GM12872 (cell line): ENCODE data around the gene PTPRM.

Source experiments
- CTCF ChIP-seq: IDR thresholded peaks from 3 replicates; pipeline ENCODE4 v1.5.1; 2011; ENCODE audit warnings: low read depth, mild to moderate bottlenecking, low read length, moderate library complexity; ENCODE audit not compliant: insufficient read depth

Gene PTPRM

GRCh38 chr18:8215741-8216140, 648.6 kb downstream of the PTPRM start:
- no peak for TF ChIP-seq CTCF

GRCh38 chr18:8217051-8217564, 650.0 kb downstream of the PTPRM start:
- TF ChIP-seq CTCF, result no peak

- no peak for TF ChIP-seq CTCF
Observed at GRCh38 chr18:8218197-8218596, 651.1 kb downstream of the PTPRM start.

- no peak for TF ChIP-seq CTCF
Observed at GRCh38 chr18:8221452-8221851, 654.3 kb downstream of the PTPRM start.

- no peak for TF ChIP-seq CTCF
Observed at GRCh38 chr18:8224576-8224975, 657.5 kb downstream of the PTPRM start.

GRCh38 chr18:8229040-8229439, 661.9 kb downstream of the PTPRM start:
- TF ChIP-seq CTCF, result no peak

- TF ChIP-seq CTCF, result no peak
Observed at GRCh38 chr18:8229787-8230186, 662.7 kb downstream of the PTPRM start.
